GM21717 (cell line): ENCODE data around the gene SLC49A3.

Source experiments
- ATAC-seq: cut with Tn5 transposase; IDR thresholded peaks from one replicate; pipeline ENCODE4 v1.9.1; 2021; ENCODE audit warnings: mild to moderate bottlenecking, moderate library complexity; ENCODE audit not compliant: unreplicated experiment

SLC49A3 gene

GRCh38 chr4:667545-667925, 21.4 kb downstream of the SLC49A3 start:
- ATAC-seq, result no peak

- ATAC-seq, result no peak
These were observed 22.0 kb downstream of the SLC49A3 start for GRCh38 chr4:666822-667544.

GRCh38 chr4:666436-666810, 22.5 kb downstream of the SLC49A3 start:
- ATAC-seq, result no peak

- ATAC-seq, result no peak
These were observed 23.1 kb downstream of the SLC49A3 start for GRCh38 chr4:665751-666435.

- ATAC-seq, result no peak
These were observed 23.6 kb downstream of the SLC49A3 start for GRCh38 chr4:665381-665750.

- ATAC-seq, result no peak
These were observed 24.2 kb downstream of the SLC49A3 start for GRCh38 chr4:664713-665231.

- ATAC-seq, result no peak
These were observed 25.2 kb downstream of the SLC49A3 start for GRCh38 chr4:663438-664428.

- no peak for ATAC-seq
These were observed 25.9 kb downstream of the SLC49A3 start for GRCh38 chr4:663046-663437.

GRCh38 chr4:661881-662761, 26.8 kb downstream of the SLC49A3 start:
- ATAC-seq, result no peak

- ATAC-seq, result no peak
These were observed 27.7 kb downstream of the SLC49A3 start for GRCh38 chr4:661231-661630.

GRCh38 chr4:660401-660800, 28.6 kb downstream of the SLC49A3 start:
- no peak for ATAC-seq

- ATAC-seq, result no peak
These were observed 29.1 kb downstream of the SLC49A3 start for GRCh38 chr4:659851-660250.

- ATAC-seq, result no peak
These were observed 30.0 kb downstream of the SLC49A3 start for GRCh38 chr4:658681-659667.

- no peak for ATAC-seq
These were observed 30.9 kb downstream of the SLC49A3 start for GRCh38 chr4:657834-658667.

- no peak for ATAC-seq
These were observed 31.6 kb downstream of the SLC49A3 start for GRCh38 chr4:657338-657833.

GRCh38 chr4:656436-657337, 32.3 kb downstream of the SLC49A3 start:
- no peak for ATAC-seq
